ENCODE data around the gene SNRPA1. TPM values are rescaled to one million over a fixed set of nuclear protein-coding genes. Genes with fewer than 3 reads are reported as not detected.
A peak's percentile ranks its signal among the peaks of the same experiment; 100 is the strongest.
"Not testable (repeated sequence)": the region's sequence is repeated elsewhere in the genome, so short reads cannot be mapped to it uniquely, and the experiment has no call there.

The SNRPA1 gene
- 10 to 100 TPM; 19.9 to 35.7 (median 25.2) TPM for total RNA-seq

- H3K9me3 ChIP-seq: no peaks in the 10 kb centered on the region
- H3K27ac ChIP-seq (replicated peaks in 1 of 4): peak within 1 kb of the TSS; percentile 92 to 98 (median 94)
- intact Hi-C loops (cut with DNase I): loop anchor here (5.0 kb wide), 1 partner anchor 347 kb away; no protein-coding TSS in a partner anchor
- no peaks in the 10 kb centered on the region for H3K27me3 ChIP-seq
- DNase-seq (ENCODE audit: extremely low spot score): peak; percentile 99
- H3K4me3 ChIP-seq: peak within 1 kb of the TSS; percentile 71 to 98 (median 92)
- peaks cover 26 to 38% (median 34%) of the 10 kb centered on the region in 4 donors for H3K4me1 ChIP-seq
- TF ChIP-seq POLR2A (IDR thresholded peaks at IDR 0.05; ENCODE audit: low read depth): peak; percentile 82
- TF ChIP-seq POLR2AphosphoS5 (IDR thresholded peaks at IDR 0.05): peak; percentile 96 to 99
- TF ChIP-seq EP300 (IDR thresholded peaks at IDR 0.05): no peak
- no peak for TF ChIP-seq CTCF (IDR thresholded peaks at IDR 0.05)
- H3K36me3 ChIP-seq: peaks cover 0 to 11% (median 4%) of the 10 kb centered on the region in 4 donors
- WGBS: under 1% methylated on average over 39 of the region's 87 CpGs
Measured at GRCh38 chr15:101294731-101295606, at the start of gene SNRPA1. SNRPA1 (minus strand) TSS chr15:101295248; CDS start chr15:101295178, 70 bp downstream.

GRCh38 chr15:101342056-101342455 lies 47.0 kb upstream of the SNRPA1 start:
- H3K4me1 ChIP-seq: no peaks in the 10 kb centered on the region
- intact Hi-C loops (cut with DNase I): no loop called here

GRCh38 chr15:101338502-101339057 lies 43.5 kb upstream of the SNRPA1 start:
- intact Hi-C loops (cut with DNase I): no loop called here
- peaks cover 0 to 6% (median 0%) of the 10 kb centered on the region in 4 donors for H3K9me3 ChIP-seq
- no peak overlapping the region for H3K27ac ChIP-seq (replicated peaks in 1 of 4)
- TF ChIP-seq CTCF (IDR thresholded peaks at IDR 0.05) (no peak), POLR2AphosphoS5 (IDR thresholded peaks at IDR 0.05) (no peak), EP300 (IDR thresholded peaks at IDR 0.05) (no peak), POLR2A (IDR thresholded peaks at IDR 0.05; ENCODE audit: low read depth) (no peak)
- no peaks in the 10 kb centered on the region for H3K4me1 ChIP-seq
- no peak overlapping the region for H3K4me3 ChIP-seq
- 85% methylated on average over 1 of the region's 1 CpG for WGBS
- H3K36me3 ChIP-seq: no peaks in the 10 kb centered on the region
- no peak for DNase-seq (ENCODE audit: extremely low spot score)
- peaks cover 0 to 7% (median 0%) of the 10 kb centered on the region in 4 donors for H3K27me3 ChIP-seq

More at GRCh38 chr15:101342056-101342455, 47.0 kb upstream of the SNRPA1 start:
- Histone ChIP-seq H3K27ac (replicated peaks in 1 of 4) (no peak overlapping the region), H3K36me3 (no peaks in the 10 kb centered on the region), H3K27me3 (peaks cover 0 to 7% (median 0%) of the 10 kb centered on the region in 4 donors), H3K9me3 (peaks cover 0 to 6% (median 0%) of the 10 kb centered on the region in 4 donors), H3K4me3 (no peak overlapping the region)
- DNase-seq (ENCODE audit: extremely low spot score): no peak
- no peak for TF ChIP-seq POLR2AphosphoS5 (IDR thresholded peaks at IDR 0.05)
- no peak for TF ChIP-seq CTCF (IDR thresholded peaks at IDR 0.05)
- TF ChIP-seq POLR2A (IDR thresholded peaks at IDR 0.05; ENCODE audit: low read depth): no peak
- no peak for TF ChIP-seq EP300 (IDR thresholded peaks at IDR 0.05)

GRCh38 chr15:101337976-101338375 lies 42.9 kb upstream of the SNRPA1 start:
- Histone ChIP-seq H3K9me3 (peaks cover 0 to 6% (median 0%) of the 10 kb centered on the region in 4 donors), H3K36me3 (no peaks in the 10 kb centered on the region), H3K27me3 (peaks cover 0 to 7% (median 0%) of the 10 kb centered on the region in 4 donors), H3K4me3 (no peak overlapping the region), H3K27ac (replicated peaks in 1 of 4) (no peak overlapping the region), H3K4me1 (no peaks in the 10 kb centered on the region)
- intact Hi-C loops (cut with DNase I): no loop called here
- TF ChIP-seq CTCF (IDR thresholded peaks at IDR 0.05) (no peak), POLR2A (IDR thresholded peaks at IDR 0.05; ENCODE audit: low read depth) (no peak), POLR2AphosphoS5 (IDR thresholded peaks at IDR 0.05) (no peak), EP300 (IDR thresholded peaks at IDR 0.05) (no peak)
- WGBS: 64% methylated on average over 7 of the region's 7 CpGs
- DNase-seq (ENCODE audit: extremely low spot score): no peak

- H3K4me3 ChIP-seq; intact Hi-C loops (cut with DNase I); H3K9me3 ChIP-seq; DNase-seq (ENCODE audit: extremely low spot score); H3K27ac ChIP-seq (replicated peaks in 1 of 4); H3K4me1 ChIP-seq; H3K36me3 ChIP-seq: not testable (repeated sequence)
- H3K27me3 ChIP-seq: peaks cover 0 to 14% (median 0%) of the 10 kb centered on the region in 4 donors
- WGBS: 66% methylated on average over 7 of the region's 16 CpGs
Measured at GRCh38 chr15:101333907-101334789, 39.1 kb upstream of the SNRPA1 start.

All from esophagus muscularis mucosa (tissue), 4 donors.